ENCODE data around the gene AGAP1.

The AGAP1 gene

DNA sequence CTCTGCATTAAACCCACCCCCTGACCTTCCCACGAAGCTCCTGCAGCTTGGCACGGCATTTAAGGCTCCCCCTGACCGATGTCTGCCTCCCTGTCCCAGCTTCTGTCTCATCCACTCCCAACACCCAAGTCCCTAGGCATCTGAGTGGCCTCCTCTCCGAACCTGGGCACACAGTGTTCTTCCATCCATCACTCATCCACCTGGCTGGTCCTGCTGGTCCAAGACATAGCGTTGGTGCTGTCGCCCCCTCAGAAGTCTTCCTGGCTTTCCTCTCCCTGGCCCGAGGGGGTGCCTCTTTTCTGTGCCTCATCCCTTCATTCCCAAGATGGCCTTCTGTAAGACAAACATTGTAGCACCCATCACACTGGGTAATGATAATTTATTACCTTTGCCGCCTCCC, 350.7 kb downstream of the AGAP1 start:
- TF ChIP-seq FOXP2 (optimal IDR thresholded peaks at IDR 0.05; ENCODE audit: borderline replicate concordance, extremely low read depth, extremely low read length, insufficient read depth) (no peak), POLR2AphosphoS5 (IDR thresholded peaks at IDR 0.05; ENCODE audit: low read depth, low read length) (no peak), SIN3A (IDR thresholded peaks at IDR 0.05; ENCODE audit: borderline replicate concordance, insufficient read depth, low read length) (no peak), TAF1 (IDR thresholded peaks at IDR 0.05; ENCODE audit: borderline replicate concordance, insufficient read depth, low read length) (no peak), REST (IDR thresholded peaks at IDR 0.05; ENCODE audit: insufficient read depth in 1 of 2, low read depth in 2 of 2, low read length in 2 of 2) (no peak)

GRCh38 chr2:235845245-235845644, 351.4 kb downstream of the AGAP1 start:
- TF ChIP-seq POLR2AphosphoS5 (IDR thresholded peaks at IDR 0.05; ENCODE audit: low read depth, low read length) (no peak), REST (IDR thresholded peaks at IDR 0.05; ENCODE audit: insufficient read depth in 1 of 2, low read depth in 2 of 2, low read length in 2 of 2) (no peak), TAF1 (IDR thresholded peaks at IDR 0.05; ENCODE audit: borderline replicate concordance, insufficient read depth, low read length) (no peak), FOXP2 (optimal IDR thresholded peaks at IDR 0.05; ENCODE audit: borderline replicate concordance, extremely low read depth, extremely low read length, insufficient read depth) (no peak), SIN3A (IDR thresholded peaks at IDR 0.05; ENCODE audit: borderline replicate concordance, insufficient read depth, low read length) (no peak)

DNA sequence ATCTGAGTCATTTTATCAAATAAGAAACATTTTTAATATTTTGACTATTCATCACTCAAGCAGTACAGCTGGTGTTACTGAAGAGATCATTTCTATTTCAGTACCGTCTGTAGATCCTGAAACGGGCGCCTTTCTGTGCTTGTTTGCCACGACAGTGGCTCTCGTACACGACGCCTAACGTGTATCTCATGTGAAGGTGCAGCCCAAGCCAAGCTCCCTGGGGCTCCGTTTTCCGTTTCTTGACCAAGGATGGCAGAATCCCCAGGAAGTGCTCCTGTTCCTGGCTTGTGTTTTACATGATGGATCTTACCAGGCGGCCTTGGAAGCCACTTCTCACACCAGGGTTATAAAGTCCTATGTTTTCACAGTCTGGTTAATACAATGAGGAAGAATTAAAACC, 353.7 kb downstream of the AGAP1 start:
- TF ChIP-seq FOXP2 (optimal IDR thresholded peaks at IDR 0.05; ENCODE audit: borderline replicate concordance, extremely low read depth, extremely low read length, insufficient read depth) (no peak), REST (IDR thresholded peaks at IDR 0.05; ENCODE audit: insufficient read depth in 1 of 2, low read depth in 2 of 2, low read length in 2 of 2) (no peak)

GRCh38 chr2:235848055-235848454, 354.2 kb downstream of the AGAP1 start:
- TF ChIP-seq REST (IDR thresholded peaks at IDR 0.05; ENCODE audit: insufficient read depth in 1 of 2, low read depth in 2 of 2, low read length in 2 of 2) (no peak), TAF1 (IDR thresholded peaks at IDR 0.05; ENCODE audit: borderline replicate concordance, insufficient read depth, low read length) (no peak), SIN3A (IDR thresholded peaks at IDR 0.05; ENCODE audit: borderline replicate concordance, insufficient read depth, low read length) (no peak), POLR2AphosphoS5 (IDR thresholded peaks at IDR 0.05; ENCODE audit: low read depth, low read length) (no peak), FOXP2 (optimal IDR thresholded peaks at IDR 0.05; ENCODE audit: borderline replicate concordance, extremely low read depth, extremely low read length, insufficient read depth) (no peak)

DNA sequence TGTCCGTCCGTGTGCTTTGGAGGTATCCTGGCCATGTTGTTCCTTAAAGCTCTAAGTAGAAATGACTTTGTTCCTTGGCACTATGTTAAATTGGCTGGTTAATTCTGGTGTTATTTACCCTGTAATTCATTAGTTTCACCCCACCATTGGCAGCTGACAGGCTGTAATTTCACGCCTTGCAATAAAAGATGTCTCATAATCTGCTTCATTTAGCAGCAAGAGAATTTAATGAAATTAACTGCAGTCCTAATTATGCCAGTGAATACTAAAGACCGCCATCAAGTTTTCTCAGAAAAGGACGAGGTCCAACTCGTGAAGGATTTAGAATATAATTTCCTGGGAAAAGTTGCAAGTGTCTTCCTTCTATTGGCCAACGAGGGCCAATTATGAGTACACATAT, 355.1 kb downstream of the AGAP1 start:
- no peak for TF ChIP-seq POLR2AphosphoS5 (IDR thresholded peaks at IDR 0.05; ENCODE audit: low read depth, low read length)
